OCI-LY3 (cell line): ENCODE data around the gene MYCBP2.
"Not testable (repeated sequence)": the region's sequence is repeated elsewhere in the genome, so short reads cannot be mapped to it uniquely, and the experiment has no call there.

Source experiments
- H2AFZ ChIP-seq: fragments of 200-600, 300-600 bp; shearing (Covaris generic); 2 replicates; pipeline ENCODE4 v1.6.0; 2014; ENCODE audit warnings: antibody characterized with exemption, low read depth, low read length
- H3K27ac ChIP-seq: fragments of 200-600, 300-600 bp; sonication (generic); 2 replicates; pipeline ENCODE4 v1.5.1; 2014; ENCODE audit warnings: mild to moderate bottlenecking, low read length, moderate library complexity, mixed read lengths
- H3K27me3 ChIP-seq: fragments of 200-600, 300-600 bp; sonication (generic); 2 replicates; pipeline ENCODE4 v1.6.1; 2014; ENCODE audit warnings: low read depth, low read length, mixed read lengths
- H3K36me3 ChIP-seq: fragments of 200-600, 300-600 bp; sonication (generic); replicated peaks from 2 replicates; pipeline ENCODE3; 2014; ENCODE audit warnings: low read depth, low read length, mixed read lengths
- H3K4me1 ChIP-seq: fragments of 300-600, 200-600 bp; sonication (generic); 2 replicates; pipeline ENCODE4 v1.6.1; 2014; ENCODE audit warnings: low read length, mixed read lengths
- H3K4me2 ChIP-seq: fragments of 200-600, 300-600 bp; sonication (generic); 2 replicates; pipeline ENCODE4 v1.6.1; 2014; ENCODE audit warnings: low read length, mixed read lengths
- H3K4me3 ChIP-seq: fragments of 300-600, 200-600 bp; sonication (generic); 2 replicates; pipeline ENCODE4 v1.5.1; 2014; ENCODE audit warnings: antibody characterized with exemption, mild to moderate bottlenecking, low read length, moderate library complexity
- H3K79me2 ChIP-seq: fragments of 300-600, 200-600 bp; shearing (Covaris generic); 2 replicates; pipeline ENCODE4 v1.6.1; 2014; ENCODE audit warnings: mild to moderate bottlenecking, low read length, mixed read lengths
- H3K9ac ChIP-seq: fragments of 300-600, 200-600 bp; shearing (Covaris generic); 2 replicates; pipeline ENCODE4 v1.6.0; 2014; ENCODE audit warnings: mild to moderate bottlenecking, low read length, moderate library complexity
- H3K9me3 ChIP-seq: fragments of 200-600, 300-600 bp; shearing (Covaris generic); 2 replicates; pipeline ENCODE4 v1.6.1; 2014; ENCODE audit warnings: low read length, mixed read lengths; ENCODE audit not compliant: insufficient read depth
- H4K20me1 ChIP-seq: fragments of 200-600, 300-600 bp; sonication (generic); 2 replicates; pipeline ENCODE4 v1.6.1; 2016; ENCODE audit warnings: low read length, mixed read lengths; ENCODE audit not compliant: insufficient read depth
- EZH2phosphoT487 ChIP-seq: fragments of 200-600 bp; shearing (Covaris generic); IDR thresholded peaks from 2 replicates; pipeline ENCODE4 v1.6.1; 2018; ENCODE audit warnings: antibody characterized with exemption, mixed run types, low read depth
- TF ChIP-seq, protein P1 (sequence below): fragments of 200-600, 300-600 bp; sonication (generic); IDR thresholded peaks from 2 replicates; pipeline ENCODE4 v1.5.1; 2014; ENCODE audit warnings: antibody characterized with exemption, low read length, low read depth

MYCBP2 gene

DNA sequence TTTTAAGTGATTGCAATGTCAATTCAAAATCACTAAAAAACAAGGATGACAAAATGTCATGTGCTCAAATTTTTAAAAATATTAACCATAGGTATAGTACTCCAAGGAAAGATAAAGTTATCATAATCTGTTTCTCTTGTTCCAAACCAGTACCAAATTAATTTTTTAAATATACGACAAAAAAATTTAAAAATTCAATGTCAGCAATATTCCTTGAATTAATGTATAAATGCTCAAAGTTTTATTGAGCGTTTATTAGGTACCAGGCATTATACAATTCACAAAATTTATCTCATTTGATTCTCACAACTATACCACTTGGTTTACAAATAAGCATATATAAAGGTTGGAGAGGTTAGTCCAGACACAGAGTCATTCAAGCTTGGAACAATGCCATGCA is 64.7 kb downstream of the MYCBP2 start:
- Histone ChIP-seq H3K4me3 (no peak overlapping the region), H3K9me3 (no peaks in the 10 kb centered on the region), H3K4me1 (no peaks in the 10 kb centered on the region), H3K36me3 (peaks cover 33% of the 10 kb centered on the region), H3K27me3 (no peaks in the 10 kb centered on the region), H2AFZ (no peak overlapping the region), H3K9ac (no peak overlapping the region), H3K4me2 (no peak overlapping the region), H4K20me1 (no peaks in the 10 kb centered on the region), H3K79me2 (no peaks in the 10 kb centered on the region), H3K27ac (no peak overlapping the region)
- TF ChIP-seq EZH2phosphoT487, result no peak
- TF ChIP-seq, protein P1, sequence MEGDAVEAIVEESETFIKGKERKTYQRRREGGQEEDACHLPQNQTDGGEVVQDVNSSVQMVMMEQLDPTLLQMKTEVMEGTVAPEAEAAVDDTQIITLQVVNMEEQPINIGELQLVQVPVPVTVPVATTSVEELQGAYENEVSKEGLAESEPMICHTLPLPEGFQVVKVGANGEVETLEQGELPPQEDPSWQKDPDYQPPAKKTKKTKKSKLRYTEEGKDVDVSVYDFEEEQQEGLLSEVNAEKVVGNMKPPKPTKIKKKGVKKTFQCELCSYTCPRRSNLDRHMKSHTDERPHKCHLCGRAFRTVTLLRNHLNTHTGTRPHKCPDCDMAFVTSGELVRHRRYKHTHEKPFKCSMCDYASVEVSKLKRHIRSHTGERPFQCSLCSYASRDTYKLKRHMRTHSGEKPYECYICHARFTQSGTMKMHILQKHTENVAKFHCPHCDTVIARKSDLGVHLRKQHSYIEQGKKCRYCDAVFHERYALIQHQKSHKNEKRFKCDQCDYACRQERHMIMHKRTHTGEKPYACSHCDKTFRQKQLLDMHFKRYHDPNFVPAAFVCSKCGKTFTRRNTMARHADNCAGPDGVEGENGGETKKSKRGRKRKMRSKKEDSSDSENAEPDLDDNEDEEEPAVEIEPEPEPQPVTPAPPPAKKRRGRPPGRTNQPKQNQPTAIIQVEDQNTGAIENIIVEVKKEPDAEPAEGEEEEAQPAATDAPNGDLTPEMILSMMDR, result no peak

DNA sequence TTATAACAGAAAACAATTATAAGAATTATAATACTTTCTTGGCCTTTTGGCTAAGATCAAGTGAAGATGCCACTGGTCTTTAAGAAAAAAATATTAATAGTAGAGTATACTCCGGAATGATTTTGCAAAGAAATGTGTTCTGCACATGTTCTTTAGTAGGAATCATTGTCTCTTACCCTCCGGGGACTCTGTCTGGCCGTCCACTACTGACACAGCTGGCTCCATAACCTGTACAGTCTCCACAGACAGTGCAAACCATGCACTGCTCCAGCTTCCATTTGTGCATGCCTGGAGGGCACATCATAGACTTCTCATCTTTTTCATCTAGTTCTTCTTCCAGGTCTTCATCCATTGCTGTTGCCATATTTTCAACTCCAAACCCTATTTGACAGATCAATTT is 75.9 kb downstream of the MYCBP2 start:
- H3K4me1 ChIP-seq, result no peaks in the 10 kb centered on the region
- H2AFZ ChIP-seq, result no peak overlapping the region
- no peaks in the 10 kb centered on the region for H4K20me1 ChIP-seq
- H3K4me2 ChIP-seq, result no peak overlapping the region
- no peak for TF ChIP-seq EZH2phosphoT487
- TF ChIP-seq, protein P1, result no peak
- no peak overlapping the region for H3K4me3 ChIP-seq
- H3K79me2 ChIP-seq, result 0 out of 2 replicates have a peak, but pooled peaks cover 2% of the 10 kb centered on the region
- no peak overlapping the region for H3K27ac ChIP-seq
- no peak overlapping the region for H3K9ac ChIP-seq
- H3K36me3 ChIP-seq, result peaks cover 16% of the 10 kb centered on the region
- no peaks in the 10 kb centered on the region for H3K27me3 ChIP-seq
- no peaks in the 10 kb centered on the region for H3K9me3 ChIP-seq

DNA sequence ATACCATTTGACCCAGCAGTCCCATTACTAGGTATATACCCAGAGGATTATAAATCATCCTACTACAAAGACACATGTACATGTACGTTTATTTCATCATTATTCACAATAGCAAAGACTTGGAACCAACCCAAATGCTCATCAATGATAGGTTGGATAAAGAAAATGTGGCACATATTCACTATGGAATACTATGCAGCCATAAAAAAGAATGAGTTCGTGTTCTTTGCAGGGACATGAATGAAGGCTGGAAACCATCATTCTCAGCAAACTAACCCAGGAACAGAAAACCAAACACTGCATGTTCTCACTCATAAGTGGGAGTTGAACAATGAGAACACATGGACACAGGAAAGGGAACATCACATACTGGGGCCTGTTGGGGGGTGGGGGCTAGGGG is 81.7 kb downstream of the MYCBP2 start:
- H3K4me2 ChIP-seq, H3K79me2 ChIP-seq, H2AFZ ChIP-seq, H3K27me3 ChIP-seq, H3K27ac ChIP-seq, H4K20me1 ChIP-seq, H3K9me3 ChIP-seq, H3K9ac ChIP-seq, H3K4me1 ChIP-seq, H3K4me3 ChIP-seq: not testable (repeated sequence)
- H3K36me3 ChIP-seq, result peaks cover 23% of the 10 kb centered on the region

DNA sequence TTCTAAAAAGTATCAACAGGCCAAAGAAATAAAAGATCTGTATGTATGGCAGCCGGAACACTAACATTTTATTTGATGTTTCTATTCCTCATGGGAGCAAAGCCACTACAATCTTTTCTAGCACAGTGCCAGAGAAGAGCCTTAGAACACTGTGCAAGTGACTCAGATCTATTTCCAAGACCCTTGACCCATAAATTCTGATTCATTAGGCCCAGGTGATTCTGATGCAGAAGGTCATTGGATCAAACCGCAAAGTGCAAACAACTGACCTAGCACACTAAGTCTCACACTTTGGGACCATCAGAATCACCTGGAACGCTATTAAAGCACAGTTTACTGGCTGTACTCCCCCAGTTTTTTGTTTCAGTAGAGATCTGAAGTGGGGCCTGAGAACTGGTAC is 87.6 kb downstream of the MYCBP2 start:
- Histone ChIP-seq H3K4me1 (no peaks in the 10 kb centered on the region), H3K79me2 (no peaks in the 10 kb centered on the region), H2AFZ (no peak overlapping the region), H4K20me1 (no peaks in the 10 kb centered on the region), H3K4me3 (no peak overlapping the region), H3K36me3 (peaks cover 19% of the 10 kb centered on the region), H3K4me2 (no peak overlapping the region), H3K27me3 (no peaks in the 10 kb centered on the region), H3K27ac (no peak overlapping the region), H3K9ac (no peak overlapping the region), H3K9me3 (no peaks in the 10 kb centered on the region)
- TF ChIP-seq EZH2phosphoT487, result no peak
- TF ChIP-seq, protein P1, result no peak
